IMR-90 (cell line): ENCODE measurements around the gene MRPL30. TPM values are rescaled to one million over a fixed set of nuclear protein-coding genes. Genes with fewer than 3 reads are reported as not detected.

Experiments used
- ATAC-seq: fragments of 200-7000 bp; cut with Tn5 transposase; 2 replicates; pipeline ENCODE4 v1.9.1; 2020; ENCODE audit warnings: low read depth, mild to moderate bottlenecking, moderate library complexity
- BruUV-seq: library from RNA; stranded (reverse); fragments of 400-500 nt; replicated peaks from 2 replicates; lab custom pipeline; 2021; lab: Mats Ljungman, UMichigan
- CTCF ChIA-PET: fragments of 300-600 bp; formaldehyde crosslinking; extraction: SDS; loops from one replicate; lab custom pipeline; 2021; ENCODE audit warnings: antibody characterized with exemption; lab: Yijun Ruan, JAX
- POLR2A ChIA-PET: fragments of 300-600 bp; sonication (Branson Sonifier 250); formaldehyde crosslinking; loops from one replicate; lab custom pipeline; 2022; ENCODE audit warnings: antibody characterized with exemption; ENCODE audit not compliant: unreplicated experiment; lab: Charles Lee
- DNase-seq: peaks from one replicate; pipeline ENCODE4 v3.0.0; 2013
- H2AFZ ChIP-seq: replicated peaks from 2 replicates; pipeline ENCODE3; 2013; ENCODE audit warnings: low read length, mild to moderate bottlenecking; ENCODE audit not compliant: poor library complexity
- H2AK5ac ChIP-seq: 2 replicates; pipeline ENCODE4 v1.6.1; 2013; ENCODE audit warnings: low read depth, low read length, inconsistent platforms
- H2AK9ac ChIP-seq: replicated peaks from 2 replicates; pipeline ENCODE3; 2013; ENCODE audit warnings: mild to moderate bottlenecking, low read depth, low read length, moderate library complexity; ENCODE audit not compliant: poor library complexity
- H2BK120ac ChIP-seq: 2 replicates; pipeline ENCODE4 v1.6.1; 2013; ENCODE audit warnings: low read depth, low read length, inconsistent platforms
- H2BK15ac ChIP-seq: 3 replicates; pipeline ENCODE4 v1.6.1; 2013; ENCODE audit warnings: low read depth, low read length, inconsistent platforms
- H2BK20ac ChIP-seq: 2 replicates; pipeline ENCODE4 v1.6.1; 2013; ENCODE audit warnings: low read depth, mild to moderate bottlenecking, inconsistent platforms, low read length, moderate library complexity
- H2BK5ac ChIP-seq: 2 replicates; pipeline ENCODE4 v1.6.1; 2013; ENCODE audit warnings: mild to moderate bottlenecking, low read depth, low read length, inconsistent platforms; ENCODE audit not compliant: poor library complexity, severe bottlenecking
- H3K14ac ChIP-seq: replicated peaks from 2 replicates; pipeline ENCODE4 v1.6.1; 2013; ENCODE audit warnings: low read depth, low read length, inconsistent platforms
- H3K18ac ChIP-seq: 2 replicates; pipeline ENCODE4 v1.6.1; 2013; ENCODE audit warnings: low read depth, low read length, control low read depth
- H3K23ac ChIP-seq: 2 replicates; pipeline ENCODE4 v1.6.1; 2013; ENCODE audit warnings: low read depth, low read length, inconsistent platforms
- H3K27ac ChIP-seq: 2 replicates; pipeline ENCODE4 v1.5.1; 2013; ENCODE audit warnings: mild to moderate bottlenecking, control low read depth, low read length; ENCODE audit not compliant: insufficient read depth
- H3K27me3 ChIP-seq: 2 replicates; pipeline ENCODE4 v1.6.1; 2013; ENCODE audit warnings: low read length; ENCODE audit not compliant: control insufficient read depth, insufficient read depth
- H3K36me3 ChIP-seq: 2 replicates; pipeline ENCODE4 v1.6.1; 2013; ENCODE audit warnings: low read length, mixed read lengths; ENCODE audit not compliant: control insufficient read depth, insufficient read depth
- H3K4ac ChIP-seq: 2 replicates; pipeline ENCODE4 v1.6.1; 2013; ENCODE audit warnings: low read depth, low read length, inconsistent platforms
- H3K4me1 ChIP-seq: 2 replicates; pipeline ENCODE4 v1.6.1; 2013; ENCODE audit warnings: low read length, mixed read lengths; ENCODE audit not compliant: control insufficient read depth, insufficient read depth
- H3K4me2 ChIP-seq: 2 replicates; pipeline ENCODE4 v1.6.1; 2013; ENCODE audit warnings: low read depth, mild to moderate bottlenecking, control low read depth, low read length, moderate library complexity
- H3K4me3 ChIP-seq: 2 replicates; pipeline ENCODE4 v1.5.1; 2013; ENCODE audit warnings: low read depth, mild to moderate bottlenecking, control low read depth, low read length, moderate library complexity; ENCODE audit not compliant: insufficient read depth
- H3K56ac ChIP-seq: 2 replicates; pipeline ENCODE4 v1.6.1; 2013; ENCODE audit warnings: low read length, inconsistent platforms; ENCODE audit not compliant: insufficient read depth; ENCODE audit errors: extremely low read depth
- H3K79me1 ChIP-seq, 2 experiments: 2 replicates each; pipeline ENCODE4 v1.6.1; 2013; ENCODE audit warnings: low read length in 2 of 2, inconsistent platforms in 1 of 2, low read depth in 1 of 2
- H3K9ac ChIP-seq: 2 replicates; pipeline ENCODE4 v1.6.1; 2013; ENCODE audit warnings: low read depth, low read length, control low read depth
- H3K9me1 ChIP-seq: 2 replicates; pipeline ENCODE4 v1.6.1; 2013; ENCODE audit warnings: low read length, inconsistent platforms; ENCODE audit not compliant: insufficient read depth
- H3K9me3 ChIP-seq: 2 replicates; pipeline ENCODE4 v1.6.1; 2013; ENCODE audit warnings: low read length; ENCODE audit not compliant: control insufficient read depth, insufficient read depth
- H4K20me1 ChIP-seq: 2 replicates; pipeline ENCODE4 v1.6.1; 2013; ENCODE audit warnings: low read length, inconsistent platforms; ENCODE audit not compliant: insufficient read depth
- H4K5ac ChIP-seq: 2 replicates; pipeline ENCODE4 v1.6.1; 2013; ENCODE audit warnings: mild to moderate bottlenecking, low read depth, low read length, control low read depth
- H4K8ac ChIP-seq, 2 experiments: 2 replicates each; pipeline ENCODE4 v1.6.1; 2013; ENCODE audit warnings: low read depth in 2 of 2, low read length in 2 of 2, control low read depth in 1 of 2, inconsistent platforms in 1 of 2
- H4K91ac ChIP-seq: 2 replicates; pipeline ENCODE4 v1.6.1; 2013; ENCODE audit warnings: low read depth, low read length, inconsistent platforms; ENCODE audit not compliant: insufficient read depth
- CHD1 ChIP-seq: IDR thresholded peaks from 2 replicates; pipeline ENCODE4 v1.6.1; 2012; ENCODE audit warnings: low read depth, low read length, improper control_type of control experiment
- CTCF ChIP-seq: conservative IDR thresholded peaks from 2 replicates; pipeline ENCODE4 v1.5.1; 2012; ENCODE audit warnings: mild to moderate bottlenecking, low read depth, low read length, improper control_type of control experiment
- RFX5 ChIP-seq: IDR thresholded peaks from 2 replicates; pipeline ENCODE4 v1.8.0; 2012; ENCODE audit warnings: low read depth, mild to moderate bottlenecking, low read length, moderate library complexity
- whole genome bisulfite sequencing, 2 experiments: methylation state at CpG; one replicate each; pipeline versions ENCODE4 v1.1.5 to v1.1.7; 2013; ENCODE audit warnings: missing lambda C conversion rate in 2 of 2; ENCODE audit not compliant: insufficient read length in 1 of 2; ENCODE audit errors: extremely low coverage in 2 of 2; 5-methylcytosine and 5-hydroxymethylcytosine counted together
- dilution Hi-C: fragments of 300-500 bp; cut with HindIII; formaldehyde crosslinking; loops from one replicate; pipeline ENCODE4 v1.14.3; 2018; ENCODE audit warnings: low sequenced_read_pairs; ENCODE audit not compliant: unreplicated experiment
- in situ Hi-C: fragments of 300-500 bp; cut with MboI; formaldehyde crosslinking; loops from 3 replicates; pipeline ENCODE4 v1.14.3; 2019; ENCODE audit warnings: low sequenced_read_pairs, inconsistent platforms, mixed read lengths
- intact Hi-C: fragments of 100-400 bp; cut with micrococcal nuclease; formaldehyde crosslinking; loops from 2 replicates; pipeline ENCODE4 v1.10.0; 2022
- polyA plus RNA-seq, 3 experiments: library from polyadenylated mRNA; depleted of rRNA; stranded (reverse); fragments of >200 nt; gene quantifications; 2 replicates each; pipeline ENCODE4 v1.2.3, GENCODE V29; 2012; ENCODE audit warnings: low replicate concordance in 1 of 3
- total RNA-seq: library from RNA; depleted of rRNA; stranded (reverse); fragments of >200 nt; gene quantifications from 2 replicates; pipeline ENCODE4 v1.2.3, GENCODE V29; 2012
- TF ChIP-seq, protein P1 (sequence below): fragments of 150-350 bp; IDR thresholded peaks from 2 replicates; pipeline ENCODE4 v1.6.1; 2016; ENCODE audit warnings: low read depth, mild to moderate bottlenecking, low read length, moderate library complexity, borderline replicate concordance

The MRPL30 gene
- total and polyA plus RNA-seq, 2 of the 4 experiments (the other 2 are of a cell fraction): 18.7 to 34.8 TPM

DNA sequence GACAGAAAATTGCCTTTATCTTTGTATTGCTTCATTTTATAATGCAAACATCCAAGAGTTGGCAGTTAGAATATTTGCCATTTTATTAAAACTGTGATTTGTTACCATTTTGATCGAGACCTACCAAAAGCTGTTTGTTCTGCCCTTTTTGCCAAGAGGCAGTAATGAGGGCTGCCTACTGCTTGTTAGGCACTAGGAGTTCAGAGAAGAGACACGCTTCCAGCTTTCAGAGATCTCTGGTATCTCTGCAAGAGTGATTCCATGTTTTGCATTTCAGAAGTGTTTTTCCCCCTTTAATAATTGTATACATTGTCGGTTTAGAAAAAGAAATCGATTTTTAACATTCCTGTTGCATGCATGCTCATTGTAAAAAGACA lies 628 bp downstream of the MRPL30 start:
- BruUV-seq: no TSS peak

More for the DNA sequence above, 628 bp downstream of the MRPL30 start:
- H4K20me1 ChIP-seq: no peaks in the 10 kb centered on the region
- no peaks in the 10 kb centered on the region for H3K36me3 ChIP-seq
- TF ChIP-seq CHD1 (no peak), CTCF (no peak), RFX5 (no peak)
- TF ChIP-seq, protein P1, sequence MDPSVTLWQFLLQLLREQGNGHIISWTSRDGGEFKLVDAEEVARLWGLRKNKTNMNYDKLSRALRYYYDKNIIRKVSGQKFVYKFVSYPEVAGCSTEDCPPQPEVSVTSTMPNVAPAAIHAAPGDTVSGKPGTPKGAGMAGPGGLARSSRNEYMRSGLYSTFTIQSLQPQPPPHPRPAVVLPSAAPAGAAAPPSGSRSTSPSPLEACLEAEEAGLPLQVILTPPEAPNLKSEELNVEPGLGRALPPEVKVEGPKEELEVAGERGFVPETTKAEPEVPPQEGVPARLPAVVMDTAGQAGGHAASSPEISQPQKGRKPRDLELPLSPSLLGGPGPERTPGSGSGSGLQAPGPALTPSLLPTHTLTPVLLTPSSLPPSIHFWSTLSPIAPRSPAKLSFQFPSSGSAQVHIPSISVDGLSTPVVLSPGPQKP: no peak
- peak overlapping the region; percentile 75 for H3K4me3 ChIP-seq
- H3K4ac ChIP-seq: 0 out of 2 replicates have a peak overlapping the region, but pooled peaks have one; percentile 36
- peak overlapping the region; percentile 86 for H3K14ac ChIP-seq
- H3K9me3 ChIP-seq: no peaks in the 10 kb centered on the region
- H4K8ac ChIP-seq: peak overlapping the region; percentile 32 to 97
- peak overlapping the region; percentile 90; the same call in 1 of the 2 replicates for H3K56ac ChIP-seq
- ChIA-PET POLR2A (no interaction called here), CTCF (interaction anchor here (0.7 kb wide), 1 partner anchor 803 kb away, joined by 3 read pairs; no protein-coding TSS in a partner anchor)
- peak overlapping the region; percentile 78 for H3K9ac ChIP-seq
- H2AK5ac ChIP-seq: peak overlapping the region; percentile 74
- no peak overlapping the region for H2BK120ac ChIP-seq
- H3K9me1 ChIP-seq: no peaks in the 10 kb centered on the region; the same call in 1 of the 2 replicates
- peak overlapping the region; percentile 71 for H2AK9ac ChIP-seq
- intact Hi-C loops: loop anchor here (1.0 kb wide), 3 partner anchors 155 to 1079 kb away; partner anchors contain the start of genes REV1 and TXNDC9
- peak overlapping the region; percentile 79; the same call in 1 of the 2 replicates for H3K23ac ChIP-seq
- H4K5ac ChIP-seq: 0 out of 2 replicates have a peak overlapping the region, but pooled peaks have one; percentile 49
- no peak overlapping the region for H2BK20ac ChIP-seq
- no peak overlapping the region for H2BK15ac ChIP-seq
- no peak overlapping the region for H2AFZ ChIP-seq
- peak overlapping the region; percentile 19; the same call in 1 of the 2 replicates for H4K91ac ChIP-seq
- H3K4me1 ChIP-seq: no peaks in the 10 kb centered on the region; the same call in 1 of the 2 replicates
- 0% methylated on average over 1 of the region's 4 CpGs; no CpG with 5 or more reads in 1 of the 2 experiments for WGBS, 2 experiments
- no peaks in the 10 kb centered on the region for H3K27me3 ChIP-seq
- peak overlapping the region; percentile 100 for H3K4me2 ChIP-seq
- 0 out of 2 replicates have a peak overlapping the region, but pooled peaks have one; percentile 47 for H3K27ac ChIP-seq
- peaks cover 27 to 43% of the 10 kb centered on the region in 2 experiments; a peak in 3 of 4 replicates for H3K79me1 ChIP-seq
- dilution Hi-C loops: no loop called here
- in situ Hi-C loops: loop anchor here (10.0 kb wide), 2 partner anchors 153 to 293 kb away; partner anchors contain the start of genes EIF5B and TXNDC9
- DNase-seq (peak; percentile 1), ATAC-seq (no peak)
- no peak overlapping the region for H3K18ac ChIP-seq
- no peak overlapping the region for H2BK5ac ChIP-seq
